NCI-H82 treated with DMSO at 0.1 percent for 48 hours (cell line): Measurements from ENCODE around the gene ENTREP1.

Experiments used
- DNase-seq: peaks from one replicate; lab custom pipeline; 2025; ENCODE audit not compliant: unreplicated experiment; lab: John Stamatoyannopoulos, UW

ENTREP1 gene

DNA sequence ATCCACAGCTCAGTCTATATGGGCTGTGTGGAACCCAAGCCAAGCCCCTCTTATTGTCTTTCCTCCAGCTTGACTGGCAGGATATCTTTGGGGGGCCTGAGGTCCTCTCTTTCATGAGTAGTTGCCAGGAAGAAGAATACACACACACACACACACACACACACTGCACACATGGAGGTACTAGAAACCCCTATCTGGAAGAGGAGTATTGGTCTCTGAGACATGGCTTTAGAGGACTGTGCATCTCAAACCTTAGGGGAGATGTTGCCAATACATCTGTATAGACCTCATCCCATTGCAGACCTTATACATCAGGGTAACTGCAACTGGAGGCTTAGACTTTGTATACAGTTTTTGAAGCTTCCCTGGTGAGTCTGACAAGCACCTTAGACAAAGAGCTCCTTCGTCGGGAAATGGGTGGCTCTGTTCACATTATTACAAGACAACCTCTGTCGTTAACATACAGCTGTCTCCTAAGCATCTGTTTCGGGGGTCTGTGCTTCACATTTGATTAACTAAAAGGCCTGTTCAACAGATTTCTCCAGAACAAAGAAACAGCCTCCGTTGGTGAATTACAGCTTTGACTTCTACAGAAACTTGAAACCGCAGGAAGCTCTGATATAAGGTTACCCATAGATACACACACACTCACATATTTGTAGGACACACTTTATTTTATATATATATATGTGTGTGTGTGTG is 5.5 kb upstream of the ENTREP1 start:
- DNase-seq, result no peak

DNA sequence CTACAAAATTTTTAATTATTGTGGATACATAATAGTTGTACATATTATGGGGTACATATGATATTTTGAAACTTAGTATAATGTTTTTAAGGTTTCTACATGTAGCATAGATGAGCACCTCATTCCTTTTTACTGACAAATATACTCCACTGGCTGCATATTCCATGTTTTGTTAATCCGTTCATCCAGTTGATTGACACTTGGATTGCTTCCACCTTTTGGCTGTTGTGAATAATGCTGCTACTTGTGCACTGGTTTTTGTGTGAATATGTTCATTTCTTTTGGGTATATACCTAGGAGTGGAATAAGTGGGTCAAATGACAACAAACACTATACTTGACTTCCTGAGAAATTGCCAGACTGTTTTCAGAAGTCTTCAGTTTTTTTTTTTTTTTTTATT is 2.8 kb upstream of the ENTREP1 start:
- no peak for DNase-seq

DNA sequence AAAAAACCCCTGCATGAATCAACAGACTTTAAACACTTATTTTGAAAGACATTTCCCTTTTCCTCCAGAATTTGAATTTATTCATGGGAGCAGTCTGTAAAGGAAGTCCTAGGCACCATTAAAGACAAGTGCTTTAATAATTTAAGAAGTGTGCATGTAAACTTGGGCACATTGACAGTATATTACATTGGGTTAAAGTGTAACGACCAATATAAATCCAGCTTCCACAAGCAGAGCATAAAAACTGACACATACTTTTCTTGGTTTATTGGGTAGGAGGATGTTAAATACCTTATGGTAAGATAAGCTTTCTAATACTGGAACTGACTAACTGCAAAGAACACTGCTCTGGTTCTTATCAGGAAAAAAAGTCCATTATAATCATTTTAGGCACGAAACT is 1.2 kb upstream of the ENTREP1 start:
- no peak for DNase-seq

DNA sequence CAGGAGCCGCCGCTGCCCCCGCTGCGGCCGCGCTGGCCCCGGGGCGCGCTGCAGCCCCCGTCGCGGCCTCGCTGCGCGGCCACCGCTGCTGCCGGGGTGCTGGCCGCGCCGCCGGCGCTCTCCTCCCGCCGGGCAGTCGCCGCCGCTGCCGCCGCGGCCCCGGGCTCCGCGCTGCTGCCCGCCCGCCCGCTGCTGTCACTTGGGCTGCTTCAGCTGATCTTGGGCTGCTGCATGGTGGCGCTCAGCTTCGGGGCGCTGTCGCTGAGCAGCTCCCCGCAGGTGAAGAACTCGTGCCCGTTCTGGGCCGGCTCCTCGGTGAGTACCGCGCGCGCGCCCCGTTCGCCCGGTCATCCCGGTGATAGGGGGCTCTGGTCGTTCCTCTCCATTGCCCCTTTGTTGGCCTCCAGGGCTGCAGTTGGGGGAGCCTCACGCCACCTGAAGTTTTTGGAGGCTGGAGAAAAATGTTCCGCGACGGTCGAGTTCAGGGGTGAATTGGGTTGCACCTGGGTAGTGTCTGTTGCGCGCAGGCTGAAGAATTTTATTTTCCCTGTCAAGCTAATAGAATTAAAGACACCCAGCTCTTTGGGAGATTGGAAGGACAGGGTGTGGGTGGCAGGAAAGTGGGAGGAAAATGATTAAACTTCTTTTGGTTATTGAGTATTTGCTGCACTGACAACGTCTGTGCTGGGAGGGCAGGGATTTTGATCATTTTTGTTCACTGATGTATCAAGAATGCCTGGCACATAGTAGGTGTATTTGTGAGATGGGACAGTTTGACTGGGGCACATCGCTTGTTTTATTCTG is 596 bp downstream of the ENTREP1 start:
- no peak for DNase-seq

DNA sequence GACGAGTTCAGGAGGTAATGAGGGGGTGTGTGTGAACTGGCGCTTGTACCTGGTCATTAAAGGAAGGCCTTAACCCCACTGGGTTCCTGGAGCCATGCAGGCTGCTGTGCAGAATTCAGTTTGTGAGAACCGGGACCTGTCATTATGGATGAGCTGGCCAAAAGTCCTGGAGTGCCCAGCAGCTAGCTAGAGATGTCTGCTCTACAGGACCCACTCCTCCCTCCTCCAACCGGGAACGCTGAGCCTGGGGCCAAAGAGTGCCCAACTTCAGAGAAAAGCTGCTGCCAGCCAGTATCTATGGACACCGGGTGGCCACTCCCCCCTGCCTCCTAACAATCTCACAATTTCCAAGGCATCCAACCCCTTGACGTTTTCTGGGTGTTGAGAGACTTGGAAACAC is 1.2 kb downstream of the ENTREP1 start:
- DNase-seq, result no peak

DNA sequence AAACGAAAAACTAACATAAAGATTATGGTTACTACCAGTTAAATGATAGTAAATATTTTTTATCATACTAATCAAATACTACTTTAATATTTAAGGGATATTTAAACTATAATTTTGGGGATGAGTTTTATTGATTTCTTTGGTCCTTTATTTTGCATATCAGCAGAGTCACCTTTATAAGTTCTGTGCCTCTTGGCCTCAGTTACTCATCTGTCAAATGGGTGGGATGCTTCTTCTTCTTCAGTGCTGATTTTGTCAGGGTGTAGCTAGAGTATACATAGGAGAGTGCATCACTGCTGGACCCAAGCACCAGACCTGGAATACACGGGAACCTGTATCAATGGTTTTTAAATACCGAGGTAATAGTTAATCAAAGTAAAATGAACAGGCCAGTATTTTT is 5.6 kb downstream of the ENTREP1 start:
- no peak for DNase-seq

DNA sequence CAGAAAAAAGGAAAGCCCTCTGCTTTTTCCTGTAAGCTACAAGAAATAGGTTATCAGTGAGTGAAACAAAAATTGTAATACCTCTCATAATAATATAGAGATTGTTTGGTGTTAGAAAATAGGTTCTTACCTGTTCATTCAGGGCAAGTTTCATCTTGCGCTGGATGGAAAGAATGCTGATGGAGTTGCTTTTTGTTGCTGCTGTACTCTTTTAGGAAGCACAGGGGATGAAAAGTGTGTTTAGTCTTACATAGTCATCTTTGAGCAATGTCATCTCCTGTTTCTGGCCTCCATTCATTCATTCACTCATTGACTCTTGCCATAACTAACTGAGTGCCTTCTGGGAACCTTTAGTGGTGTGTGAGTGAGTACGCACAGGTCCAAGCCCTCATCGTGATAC is 6.4 kb downstream of the ENTREP1 start:
- no peak for DNase-seq

DNA sequence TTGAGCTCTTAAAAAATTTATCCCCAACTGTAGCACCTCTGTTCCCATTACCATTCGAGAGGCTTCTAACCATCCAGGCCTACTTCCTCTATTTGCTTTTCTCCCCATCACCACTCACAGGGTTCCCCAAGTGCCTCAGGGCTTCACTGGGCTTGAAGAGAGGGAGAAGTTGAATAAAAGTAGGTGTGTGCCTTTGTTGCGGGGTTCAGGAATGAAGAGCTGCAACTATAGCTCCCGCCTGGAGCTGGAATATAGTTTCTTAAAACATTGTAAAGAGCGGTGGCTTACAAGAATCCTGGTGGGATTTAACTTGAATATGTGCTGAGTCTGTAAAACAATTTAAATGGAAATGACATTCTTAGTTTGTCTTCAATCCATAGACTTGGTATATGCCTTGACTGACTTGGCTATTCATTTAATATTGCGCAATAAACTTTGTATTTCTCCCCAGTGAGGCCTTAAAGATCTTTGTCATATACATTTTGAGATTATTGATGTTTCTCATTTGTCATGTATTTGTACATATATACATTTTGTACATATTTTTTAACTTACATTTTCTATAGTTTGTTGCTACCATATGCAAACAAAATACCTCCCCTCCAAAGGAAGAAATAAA is 7.2 kb downstream of the ENTREP1 start:
- DNase-seq, result no peak

DNA sequence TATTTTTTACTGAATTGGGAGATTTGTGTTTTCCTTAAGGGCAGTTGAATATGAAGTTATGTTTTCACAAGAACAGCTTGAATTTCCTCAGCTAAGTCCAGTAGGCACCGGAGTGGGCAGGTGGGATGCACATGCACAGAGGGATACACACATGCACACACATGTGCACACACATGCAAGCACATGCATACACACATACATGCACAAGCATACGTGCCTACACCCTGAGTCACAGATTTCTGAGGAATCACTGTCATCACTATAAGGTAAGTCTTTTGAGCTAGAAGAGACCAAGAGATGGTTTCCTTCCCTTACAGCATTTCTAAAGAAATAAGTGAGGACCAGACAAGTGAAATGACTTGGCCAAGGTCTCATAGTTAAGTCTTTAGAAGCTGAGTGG is 8.7 kb downstream of the ENTREP1 start:
- no peak for DNase-seq

DNA sequence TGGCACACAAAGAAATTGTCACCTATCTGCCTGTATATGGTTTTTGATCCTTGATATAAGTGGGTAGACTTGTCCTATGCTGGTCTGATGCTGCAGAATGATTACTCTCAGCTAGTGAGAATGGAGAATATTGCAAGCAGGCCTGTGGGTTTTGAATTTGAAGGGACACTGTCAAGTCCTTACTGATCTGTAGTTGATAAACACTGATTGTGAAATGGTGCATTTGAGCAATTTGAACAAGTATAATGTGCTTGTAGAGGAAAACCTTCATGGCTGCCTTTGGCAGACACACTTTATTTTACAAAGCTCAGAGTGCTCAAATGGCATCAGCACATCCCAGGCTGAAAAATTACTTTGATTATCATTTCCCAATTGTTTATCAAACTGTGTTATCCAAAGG is 9.3 kb downstream of the ENTREP1 start:
- DNase-seq, result no peak

DNA sequence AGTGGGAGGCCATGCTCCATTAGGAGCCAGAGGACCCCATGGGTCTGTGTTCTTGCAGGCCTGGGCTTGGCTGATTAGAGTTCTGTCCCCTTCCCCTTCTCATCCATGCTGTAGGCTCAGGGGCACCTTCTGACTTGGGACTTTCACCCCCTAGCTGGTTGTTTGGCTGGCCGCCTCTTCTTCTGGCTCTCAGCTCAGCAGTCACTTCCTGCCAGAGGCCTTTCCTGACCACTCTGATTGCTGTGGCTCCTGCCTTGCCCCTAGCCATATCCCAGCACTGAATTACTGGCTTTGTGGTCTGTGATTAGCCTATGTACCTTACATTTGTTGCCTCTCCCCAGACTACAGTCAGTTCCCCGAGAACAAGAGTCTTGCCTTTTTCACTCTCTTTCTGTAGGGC is 14.6 kb downstream of the ENTREP1 start:
- DNase-seq, result no peak

DNA sequence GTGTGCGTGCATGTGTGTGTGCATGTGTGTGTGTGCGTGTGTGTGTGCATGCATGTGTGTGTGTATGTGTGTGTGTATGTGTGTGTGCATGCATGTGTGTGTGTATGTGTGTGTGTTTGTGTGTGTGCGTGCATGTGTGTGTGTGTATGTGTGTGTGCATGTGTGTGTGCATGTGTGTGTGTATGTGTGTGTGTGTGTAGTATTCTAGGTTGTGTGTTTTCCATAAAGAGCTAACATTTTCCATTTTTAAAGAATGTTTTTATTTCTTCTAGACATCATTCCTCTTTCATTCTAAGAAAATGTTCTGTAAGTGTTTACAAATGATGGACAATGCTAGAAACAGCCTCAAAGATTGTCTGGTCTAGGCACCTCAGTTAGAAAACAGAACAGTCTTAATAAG is 15.6 kb downstream of the ENTREP1 start:
- DNase-seq, result no peak

DNA sequence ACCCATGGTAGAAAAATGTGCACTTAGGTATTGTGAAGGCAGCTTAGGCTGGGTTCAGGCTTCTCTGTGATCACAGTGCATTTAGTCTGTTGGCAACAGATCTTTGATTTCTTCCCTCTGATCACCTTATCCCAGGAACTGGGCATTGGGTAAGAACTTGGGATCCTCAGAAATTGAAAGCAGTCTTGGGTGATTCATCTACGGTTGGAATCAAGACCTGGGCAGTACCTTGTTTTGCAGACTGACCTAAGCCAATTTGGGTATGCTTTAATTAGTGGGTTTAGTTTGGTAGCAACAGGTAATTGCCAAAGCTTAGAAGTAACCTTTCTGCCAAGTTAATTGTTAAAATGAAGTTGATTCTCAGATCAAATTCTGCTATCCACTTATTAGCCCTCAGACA is 17.8 kb downstream of the ENTREP1 start:
- no peak for DNase-seq

DNA sequence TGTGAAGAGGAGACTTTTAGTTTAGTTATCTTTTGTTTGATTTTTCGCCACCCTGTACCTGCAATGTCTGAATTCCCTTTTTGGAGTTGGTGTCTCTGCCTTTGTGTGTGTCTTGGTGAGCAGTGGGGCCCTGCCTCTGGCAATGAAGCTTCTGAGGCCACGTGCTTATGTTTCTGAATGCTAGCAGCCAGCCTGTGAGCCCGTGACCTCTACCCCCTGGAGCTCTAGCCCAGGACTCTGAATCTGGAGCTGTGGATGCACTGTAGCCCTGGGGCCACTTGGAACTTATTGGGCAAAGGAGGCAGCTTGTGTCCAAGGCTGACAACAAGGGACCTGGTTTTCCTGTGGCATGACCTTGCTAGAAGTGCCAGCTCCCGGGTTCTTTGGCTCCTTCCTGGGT is 19.4 kb downstream of the ENTREP1 start:
- DNase-seq, result no peak

DNA sequence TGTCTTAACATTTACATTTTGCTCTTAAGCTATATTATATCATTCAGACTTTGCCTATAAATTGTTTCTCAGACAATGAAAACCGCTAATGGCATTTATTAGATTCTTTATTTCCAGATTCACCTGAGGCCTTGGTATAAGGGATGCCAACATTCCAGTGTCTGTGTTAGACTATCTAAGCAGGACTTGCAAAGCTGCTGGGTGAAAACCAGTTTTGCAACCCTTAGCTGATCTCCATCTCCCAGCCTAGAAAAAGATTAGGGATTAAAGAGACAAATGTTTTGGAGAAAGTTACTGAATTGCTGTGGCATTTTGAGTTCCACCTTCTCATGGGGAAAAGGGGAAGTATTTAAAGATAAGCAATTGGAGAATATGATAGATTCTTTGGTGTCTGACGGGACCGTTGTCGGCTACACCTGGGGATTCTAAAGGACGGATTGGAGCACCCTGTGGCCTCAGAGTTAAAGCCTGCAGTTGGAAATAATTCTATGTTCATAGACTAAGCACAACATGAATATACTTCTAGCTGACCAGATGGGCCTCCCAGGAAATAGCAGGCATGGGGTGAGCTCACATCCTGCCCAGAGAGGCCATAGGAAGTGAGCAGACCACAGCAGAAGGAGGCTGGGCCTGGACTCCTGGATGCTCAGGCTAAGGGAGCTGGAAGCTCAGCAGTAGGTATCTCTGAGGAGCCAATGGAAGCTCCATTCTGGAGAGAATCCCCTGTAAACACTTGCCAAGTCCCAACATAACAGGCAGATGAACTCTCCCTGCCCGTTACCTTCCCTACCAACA is 21.8 kb downstream of the ENTREP1 start:
- no peak for DNase-seq

DNA sequence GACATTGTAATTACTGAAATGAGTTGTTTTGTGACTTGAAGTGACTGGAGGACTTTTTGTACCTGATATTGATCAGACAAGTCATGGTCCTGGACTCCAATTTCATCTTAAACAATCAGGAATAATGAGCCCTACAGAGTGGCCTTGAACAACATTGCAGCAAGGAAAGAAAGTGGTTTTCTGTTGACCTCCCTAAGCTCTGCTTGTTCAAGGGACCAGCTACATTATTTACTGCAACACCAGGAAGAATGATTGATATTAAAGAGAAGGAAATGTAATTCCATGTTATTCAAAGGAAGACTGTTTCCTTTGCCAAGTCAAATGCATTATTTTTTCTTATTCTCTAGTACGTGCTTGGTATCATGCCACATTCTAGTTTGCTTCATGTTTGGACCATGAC is 22.6 kb downstream of the ENTREP1 start:
- DNase-seq, result no peak

DNA sequence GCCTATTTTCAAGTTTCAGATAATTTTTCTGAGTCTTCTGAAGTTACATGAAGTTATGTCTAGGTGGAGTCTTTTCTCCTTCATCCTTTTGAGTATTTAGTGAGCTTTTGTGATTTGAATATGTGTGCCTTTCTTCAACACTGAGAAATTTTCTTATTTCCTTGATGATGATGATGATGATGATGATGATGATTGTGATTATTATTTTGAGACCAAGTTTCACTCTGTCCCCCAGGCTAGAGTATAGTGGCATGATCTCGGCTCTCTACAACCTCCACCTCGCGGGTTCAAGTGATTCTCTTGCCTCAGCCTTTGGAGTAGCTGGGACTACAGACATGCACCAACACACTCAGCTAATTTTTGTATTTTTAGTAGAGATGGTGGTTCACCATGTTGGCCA is 26.2 kb downstream of the ENTREP1 start:
- no peak for DNase-seq

DNA sequence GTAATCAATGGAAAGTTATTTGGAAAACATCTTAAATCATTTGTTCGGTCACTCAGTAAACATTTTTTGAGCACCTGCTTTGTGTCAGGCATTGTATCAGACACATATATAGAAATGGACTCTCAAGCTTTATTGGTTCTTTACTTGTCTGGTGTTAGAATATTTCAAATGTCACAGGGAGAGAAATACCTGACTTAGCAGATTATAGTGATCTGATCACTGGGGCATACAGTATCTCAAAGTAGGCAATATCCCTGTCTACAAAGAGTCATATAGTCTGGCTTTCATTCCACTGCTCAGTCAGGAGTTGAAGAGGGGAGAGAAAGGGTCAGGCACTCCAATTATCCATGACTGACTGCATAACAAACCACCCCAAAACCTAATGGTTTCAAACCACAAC is 30.2 kb downstream of the ENTREP1 start:
- DNase-seq, result no peak

DNA sequence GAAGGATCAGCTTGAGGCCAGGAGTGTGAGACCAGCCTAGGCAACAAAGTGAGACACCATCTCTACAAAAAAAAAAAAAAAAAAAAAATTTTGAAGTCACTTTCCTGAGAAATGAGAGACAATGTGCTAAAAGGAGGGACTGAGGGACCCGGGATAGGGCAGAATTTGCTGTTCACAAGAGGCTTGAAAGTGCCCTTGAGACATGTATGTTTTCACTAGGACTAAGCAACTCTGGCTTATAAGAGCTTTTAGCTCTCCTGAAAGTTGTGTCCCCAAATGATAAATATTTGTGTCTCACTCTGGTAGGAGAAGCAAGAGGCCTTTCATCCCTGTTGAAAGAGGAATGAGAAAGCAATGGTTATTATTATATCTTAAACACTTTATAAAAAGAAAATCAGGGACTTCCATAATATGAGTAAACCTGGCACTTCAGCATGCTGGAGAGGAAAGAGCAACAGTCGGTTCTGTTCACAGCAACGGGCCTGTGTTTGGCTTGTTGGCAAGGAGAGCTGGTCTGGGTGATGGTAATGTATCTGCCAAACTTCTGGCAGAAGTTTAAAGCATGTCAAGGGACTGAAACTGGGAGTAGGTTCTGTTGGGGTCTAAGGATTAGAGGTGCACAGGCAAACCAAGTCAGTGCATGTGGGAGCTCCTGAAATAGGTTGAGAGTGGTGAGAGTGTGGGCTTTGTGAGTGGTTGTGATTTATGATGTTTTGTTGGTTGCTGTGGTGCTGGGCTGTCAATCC is 32.2 kb downstream of the ENTREP1 start:
- no peak for DNase-seq

DNA sequence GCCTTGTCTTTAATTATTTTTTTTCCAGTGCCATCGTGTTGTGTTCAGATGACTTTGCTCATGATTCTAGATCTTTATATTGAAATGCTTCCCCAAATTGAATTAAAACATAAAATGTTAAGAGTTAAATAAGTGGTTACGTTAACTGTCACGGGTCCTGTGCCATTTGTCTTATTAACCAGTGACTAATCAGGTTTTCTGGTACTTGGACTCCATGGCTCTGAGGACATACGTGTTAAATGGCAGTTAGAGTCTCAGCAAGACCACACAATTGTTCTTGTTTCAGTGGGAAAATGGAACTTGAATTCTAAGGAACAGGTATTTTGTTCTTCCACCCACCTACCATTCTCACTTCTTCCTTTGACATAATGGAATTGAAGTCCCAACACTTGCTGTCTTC is 32.8 kb downstream of the ENTREP1 start:
- no peak for DNase-seq

DNA sequence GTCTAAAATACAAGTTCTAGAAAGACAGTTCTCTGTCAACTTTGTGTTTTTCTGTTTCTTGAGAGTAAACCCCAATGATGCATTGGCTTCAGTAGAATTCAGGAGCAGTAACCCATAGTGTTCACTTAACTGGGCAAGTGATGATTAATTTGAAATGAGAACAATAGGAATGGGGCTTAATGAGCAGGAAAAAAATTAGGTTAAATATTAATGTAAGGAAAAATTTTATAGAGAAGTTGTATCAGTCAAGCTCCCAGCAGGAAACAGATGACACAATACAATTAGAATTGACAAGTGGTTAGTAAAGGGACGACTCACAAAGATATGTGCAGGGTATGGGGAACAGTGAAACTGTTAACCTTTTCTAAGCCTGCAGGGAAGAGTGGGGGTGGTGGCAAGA is 38.2 kb downstream of the ENTREP1 start:
- no peak for DNase-seq
